ENCODE data around the gene PTCHD4.

Gene PTCHD4

GRCh38 chr6:48111143-48111506, at the start of gene PTCHD4:
Gene PTCHD4, minus strand, starts transcription at chr6:48111197. Its CDS starts 42,240 bp downstream, at chr6:48068957.
- Histone ChIP-seq H3K27me3 (ENCODE audit: insufficient read depth, insufficient read length) (no peaks in the 10 kb centered on the region), H3K4me1 (ENCODE audit: insufficient read depth, insufficient read length) (no peaks in the 10 kb centered on the region), H3K36me3 (ENCODE audit: insufficient read depth, insufficient read length, low read length) (no peaks in the 10 kb centered on the region), H3K9me3 (ENCODE audit: insufficient read depth, low read length) (no peaks in the 10 kb centered on the region), H3K4me3 (ENCODE audit: insufficient read length, low read depth) (no peak within 1 kb of the TSS), H3K9ac (ENCODE audit: insufficient read length, low read depth) (no peak within 1 kb of the TSS)
- TF ChIP-seq ZNF274 (IDR thresholded peaks at IDR 0.05; ENCODE audit: low read depth, low read length): no peak
- no peak for TF ChIP-seq YY1 (IDR thresholded peaks at IDR 0.05; ENCODE audit: insufficient read depth, insufficient read length)
- TF ChIP-seq SUZ12 (IDR thresholded peaks at IDR 0.05; ENCODE audit: extremely low read depth, insufficient read depth, insufficient read length): no peak
- peak; percentile 11 for DNase-seq (ENCODE audit: low read depth, low spot score)

DNA sequence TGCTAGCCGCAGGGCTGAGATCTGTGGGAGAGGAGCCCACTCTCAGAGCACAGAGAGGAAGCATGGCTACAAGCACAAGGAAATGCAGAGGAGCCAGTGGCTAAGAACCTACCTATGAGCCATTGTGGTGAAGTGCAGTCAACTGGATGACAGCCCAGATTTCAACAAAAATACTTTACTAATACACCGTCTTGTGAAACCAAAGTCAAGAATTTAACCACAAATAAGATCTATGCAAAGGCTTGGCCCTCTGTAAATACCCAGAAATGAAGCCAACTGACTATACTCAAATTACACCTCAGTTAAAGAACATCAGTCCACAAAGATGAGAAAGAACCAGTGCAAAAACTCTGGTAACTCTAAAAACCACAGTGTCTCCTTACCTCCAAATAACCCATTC, 40.1 kb upstream of the PTCHD4 start:
- no peak for DNase-seq (ENCODE audit: low read depth, low spot score)

GRCh38 chr6:48150701-48151100, 39.7 kb upstream of the PTCHD4 start:
- peaks cover 23% of the 10 kb centered on the region; the same call in 1 of the 2 replicates for H3K9me3 ChIP-seq (ENCODE audit: insufficient read depth, low read length)
- no peak overlapping the region for H3K9ac ChIP-seq (ENCODE audit: insufficient read length, low read depth)
- no peaks in the 10 kb centered on the region for H3K4me1 ChIP-seq (ENCODE audit: insufficient read depth, insufficient read length)
- H3K36me3 ChIP-seq (ENCODE audit: insufficient read depth, insufficient read length, low read length): no peaks in the 10 kb centered on the region
- TF ChIP-seq SUZ12 (IDR thresholded peaks at IDR 0.05; ENCODE audit: extremely low read depth, insufficient read depth, insufficient read length) (no peak), YY1 (IDR thresholded peaks at IDR 0.05; ENCODE audit: insufficient read depth, insufficient read length) (no peak), ZNF274 (IDR thresholded peaks at IDR 0.05; ENCODE audit: low read depth, low read length) (no peak)
- H3K27me3 ChIP-seq (ENCODE audit: insufficient read depth, insufficient read length): no peaks in the 10 kb centered on the region
- DNase-seq (ENCODE audit: low read depth, low spot score): no peak
- H3K4me3 ChIP-seq (ENCODE audit: insufficient read length, low read depth): no peak overlapping the region

More for the DNA sequence above, 40.1 kb upstream of the PTCHD4 start:
- H3K9me3 ChIP-seq (ENCODE audit: insufficient read depth, low read length): peaks cover 23% of the 10 kb centered on the region; the same call in 1 of the 2 replicates
- no peak overlapping the region for H3K4me3 ChIP-seq (ENCODE audit: insufficient read length, low read depth)
- no peaks in the 10 kb centered on the region for H3K27me3 ChIP-seq (ENCODE audit: insufficient read depth, insufficient read length)
- TF ChIP-seq ZNF274 (IDR thresholded peaks at IDR 0.05; ENCODE audit: low read depth, low read length) (no peak), YY1 (IDR thresholded peaks at IDR 0.05; ENCODE audit: insufficient read depth, insufficient read length) (no peak), SUZ12 (IDR thresholded peaks at IDR 0.05; ENCODE audit: extremely low read depth, insufficient read depth, insufficient read length) (no peak)
- no peak overlapping the region for H3K9ac ChIP-seq (ENCODE audit: insufficient read length, low read depth)
- H3K4me1 ChIP-seq (ENCODE audit: insufficient read depth, insufficient read length): no peaks in the 10 kb centered on the region
- H3K36me3 ChIP-seq (ENCODE audit: insufficient read depth, insufficient read length, low read length): no peaks in the 10 kb centered on the region

- H3K4me1 ChIP-seq (ENCODE audit: insufficient read depth, insufficient read length): no peaks in the 10 kb centered on the region
- DNase-seq (ENCODE audit: low read depth, low spot score): no peak
- H3K9ac ChIP-seq (ENCODE audit: insufficient read length, low read depth): no peak overlapping the region
- no peaks in the 10 kb centered on the region for H3K36me3 ChIP-seq (ENCODE audit: insufficient read depth, insufficient read length, low read length)
- no peak for TF ChIP-seq SUZ12 (IDR thresholded peaks at IDR 0.05; ENCODE audit: extremely low read depth, insufficient read depth, insufficient read length)
- H3K4me3 ChIP-seq (ENCODE audit: insufficient read length, low read depth): no peak overlapping the region
- H3K9me3 ChIP-seq (ENCODE audit: insufficient read depth, low read length): peaks cover 8% of the 10 kb centered on the region; the same call in 1 of the 2 replicates
- H3K27me3 ChIP-seq (ENCODE audit: insufficient read depth, insufficient read length): no peaks in the 10 kb centered on the region
These were observed 36.1 kb upstream of the PTCHD4 start for GRCh38 chr6:48147051-48147450.

GRCh38 chr6:48144021-48144420, 33.0 kb upstream of the PTCHD4 start:
- H3K4me3 ChIP-seq (ENCODE audit: insufficient read length, low read depth): no peak overlapping the region
- no peaks in the 10 kb centered on the region for H3K36me3 ChIP-seq (ENCODE audit: insufficient read depth, insufficient read length, low read length)
- H3K9me3 ChIP-seq (ENCODE audit: insufficient read depth, low read length): no peaks in the 10 kb centered on the region
- TF ChIP-seq SUZ12 (IDR thresholded peaks at IDR 0.05; ENCODE audit: extremely low read depth, insufficient read depth, insufficient read length): no peak
- no peak for TF ChIP-seq ZNF274 (IDR thresholded peaks at IDR 0.05; ENCODE audit: low read depth, low read length)
- TF ChIP-seq YY1 (IDR thresholded peaks at IDR 0.05; ENCODE audit: insufficient read depth, insufficient read length): no peak
- H3K4me1 ChIP-seq (ENCODE audit: insufficient read depth, insufficient read length): no peaks in the 10 kb centered on the region
- no peak for DNase-seq (ENCODE audit: low read depth, low spot score)
- no peaks in the 10 kb centered on the region for H3K27me3 ChIP-seq (ENCODE audit: insufficient read depth, insufficient read length)
- no peak overlapping the region for H3K9ac ChIP-seq (ENCODE audit: insufficient read length, low read depth)

DNA sequence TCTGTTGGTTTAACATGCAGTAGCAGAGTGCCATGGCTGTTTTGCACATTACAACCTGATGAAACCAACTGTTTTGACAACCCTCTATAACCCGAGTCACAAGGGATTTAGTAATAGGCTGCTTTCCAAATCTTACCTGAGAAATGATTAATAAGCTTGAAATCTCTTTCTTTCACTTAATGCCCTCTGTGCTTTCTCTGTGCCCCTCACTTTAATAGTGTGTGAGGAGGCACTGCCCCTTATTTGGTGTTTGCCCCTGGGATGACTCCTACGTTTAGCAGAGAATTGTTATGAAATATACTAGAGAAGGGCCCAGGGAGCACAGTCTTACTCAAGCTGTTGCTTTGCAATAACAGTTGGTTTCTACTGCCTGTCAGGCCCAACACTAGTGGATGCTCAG, 31.0 kb upstream of the PTCHD4 start:
- no peaks in the 10 kb centered on the region for H3K9me3 ChIP-seq (ENCODE audit: insufficient read depth, low read length)
- no peak overlapping the region for H3K9ac ChIP-seq (ENCODE audit: insufficient read length, low read depth)
- H3K4me3 ChIP-seq (ENCODE audit: insufficient read length, low read depth): no peak overlapping the region
- no peaks in the 10 kb centered on the region for H3K27me3 ChIP-seq (ENCODE audit: insufficient read depth, insufficient read length)
- TF ChIP-seq YY1 (IDR thresholded peaks at IDR 0.05; ENCODE audit: insufficient read depth, insufficient read length) (no peak), SUZ12 (IDR thresholded peaks at IDR 0.05; ENCODE audit: extremely low read depth, insufficient read depth, insufficient read length) (no peak), ZNF274 (IDR thresholded peaks at IDR 0.05; ENCODE audit: low read depth, low read length) (no peak)
- no peak for DNase-seq (ENCODE audit: low read depth, low spot score)
- no peaks in the 10 kb centered on the region for H3K4me1 ChIP-seq (ENCODE audit: insufficient read depth, insufficient read length)
- H3K36me3 ChIP-seq (ENCODE audit: insufficient read depth, insufficient read length, low read length): no peaks in the 10 kb centered on the region

- Histone ChIP-seq H3K9ac (ENCODE audit: insufficient read length, low read depth) (no peak overlapping the region), H3K4me3 (ENCODE audit: insufficient read length, low read depth) (no peak overlapping the region), H3K9me3 (ENCODE audit: insufficient read depth, low read length) (no peaks in the 10 kb centered on the region), H3K36me3 (ENCODE audit: insufficient read depth, insufficient read length, low read length) (no peaks in the 10 kb centered on the region), H3K4me1 (ENCODE audit: insufficient read depth, insufficient read length) (no peaks in the 10 kb centered on the region), H3K27me3 (ENCODE audit: insufficient read depth, insufficient read length) (no peaks in the 10 kb centered on the region)
- no peak for TF ChIP-seq YY1 (IDR thresholded peaks at IDR 0.05; ENCODE audit: insufficient read depth, insufficient read length)
- TF ChIP-seq SUZ12 (IDR thresholded peaks at IDR 0.05; ENCODE audit: extremely low read depth, insufficient read depth, insufficient read length): no peak
- no peak for DNase-seq (ENCODE audit: low read depth, low spot score)
These were observed 29.0 kb upstream of the PTCHD4 start for GRCh38 chr6:48139818-48140614.

Data from NT2/D1 (cell line).